K562 (cell line): Measurements from ENCODE around the gene FRMD4B.

Experiments
- DDX20 ChIP-seq: fragments of 450-650 bp; IDR thresholded peaks from 2 replicates; pipeline ENCODE4 v1.6.1; 2016; ENCODE audit warnings: missing genetic modification characterization, low read depth, mild to moderate bottlenecking, missing compliant biosample characterization, moderate library complexity
- GTF2E2 ChIP-seq: fragments of 200-800 bp; sonication (Bioruptor generic); IDR thresholded peaks from 2 replicates; pipeline ENCODE4 v1.6.1; 2016; ENCODE audit warnings: missing genetic modification characterization, missing compliant biosample characterization
- MEIS2 ChIP-seq: fragments of 450-650 bp; IDR thresholded peaks from 2 replicates; pipeline ENCODE4 v1.6.1; 2014; ENCODE audit warnings: mild to moderate bottlenecking; ENCODE audit not compliant: partially characterized antibody
- POLR2A ChIP-seq: fragments of 450-650 bp; conservative IDR thresholded peaks from 2 replicates; pipeline ENCODE4 v1.6.1; 2016
- RAD21 ChIP-seq, 2 experiments: fragments of 250-450 bp in 1 of 2; fragments of 450-650 bp in 1 of 2; sonication (Bioruptor Pico) in 1 of 2; formaldehyde crosslinking in 1 of 2; IDR thresholded peaks in 1 of 2; conservative IDR thresholded peaks in 1 of 2; 2 replicates each; pipeline versions ENCODE4 v1.4.0 to v1.8.0; 2020 to 2022; ENCODE audit warnings: mild to moderate bottlenecking in 2 of 2, moderate library complexity in 1 of 2
- RFX5 ChIP-seq: IDR thresholded peaks from 2 replicates; pipeline ENCODE4 v1.6.1; 2011; ENCODE audit warnings: low read depth, mild to moderate bottlenecking, improper control_type of control experiment, low read length
- ZNF124 ChIP-seq: sonication (generic); formaldehyde crosslinking; IDR thresholded peaks from 2 replicates; pipeline ENCODE4 v1.8.1; 2022; ENCODE audit warnings: missing genetic modification reagents
- TF ChIP-seq, protein P1 (sequence below), 3 experiments: IDR thresholded peaks in 2 of 3; conservative IDR thresholded peaks in 1 of 3; 2 replicates each; pipeline ENCODE4 v1.5.1; 2011 to 2012; ENCODE audit warnings: low read length in 3 of 3, mild to moderate bottlenecking in 3 of 3, control low read depth in 2 of 3, improper control_type of control experiment in 1 of 3, inconsistent platforms in 1 of 3, low read depth in 1 of 3, mixed read lengths in 1 of 3, moderate library complexity in 1 of 3; ENCODE audit not compliant: insufficient read depth in 2 of 3
- TF ChIP-seq, protein P2 (sequence below): sonication (generic); formaldehyde crosslinking; IDR thresholded peaks from 2 replicates; pipeline ENCODE4 v1.8.0; 2022; ENCODE audit warnings: mild to moderate bottlenecking, missing genetic modification reagents
- TF ChIP-seq, protein P3 (sequence below): fragments of 250-450 bp; sonication (Bioruptor Pico); IDR thresholded peaks from 2 replicates; pipeline ENCODE4 v1.5.0; 2021
- TF ChIP-seq, protein P4 (sequence below): sonication (generic); formaldehyde crosslinking; IDR thresholded peaks from 2 replicates; pipeline ENCODE4 v1.5.0; 2020; ENCODE audit warnings: missing genetic modification reagents
- TF ChIP-seq, protein P5 (sequence below), 2 experiments: fragments of 450-650 bp in 1 of 2; sonication (generic) in 1 of 2; formaldehyde crosslinking; conservative IDR thresholded peaks; 2 replicates each; pipeline versions ENCODE4 v1.4.0 to v1.8.1; 2020 to 2022; ENCODE audit warnings: mild to moderate bottlenecking in 1 of 2, missing genetic modification reagents in 1 of 2

DNA sequence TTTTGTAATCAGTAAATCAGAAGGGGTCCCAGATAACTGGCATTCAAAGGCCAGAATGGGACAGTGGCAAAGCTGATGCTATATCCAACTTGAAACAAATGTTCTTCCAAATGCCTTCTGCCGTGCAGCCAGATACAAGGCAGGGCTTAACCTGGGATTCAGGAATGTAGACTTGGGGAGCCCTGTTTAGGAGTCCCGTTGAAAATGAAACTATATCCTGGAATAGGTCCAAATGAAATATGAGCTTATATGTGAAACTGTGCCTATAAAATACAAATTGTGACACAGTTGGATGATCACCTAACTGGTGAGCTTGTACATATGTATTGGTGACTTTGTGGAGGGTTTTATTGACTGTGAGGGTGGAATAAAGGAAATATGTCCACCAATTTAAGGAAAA lies 28.7 kb downstream of the FRMD4B start:
- TF ChIP-seq POLR2A = no peak
- TF ChIP-seq, protein P1, sequence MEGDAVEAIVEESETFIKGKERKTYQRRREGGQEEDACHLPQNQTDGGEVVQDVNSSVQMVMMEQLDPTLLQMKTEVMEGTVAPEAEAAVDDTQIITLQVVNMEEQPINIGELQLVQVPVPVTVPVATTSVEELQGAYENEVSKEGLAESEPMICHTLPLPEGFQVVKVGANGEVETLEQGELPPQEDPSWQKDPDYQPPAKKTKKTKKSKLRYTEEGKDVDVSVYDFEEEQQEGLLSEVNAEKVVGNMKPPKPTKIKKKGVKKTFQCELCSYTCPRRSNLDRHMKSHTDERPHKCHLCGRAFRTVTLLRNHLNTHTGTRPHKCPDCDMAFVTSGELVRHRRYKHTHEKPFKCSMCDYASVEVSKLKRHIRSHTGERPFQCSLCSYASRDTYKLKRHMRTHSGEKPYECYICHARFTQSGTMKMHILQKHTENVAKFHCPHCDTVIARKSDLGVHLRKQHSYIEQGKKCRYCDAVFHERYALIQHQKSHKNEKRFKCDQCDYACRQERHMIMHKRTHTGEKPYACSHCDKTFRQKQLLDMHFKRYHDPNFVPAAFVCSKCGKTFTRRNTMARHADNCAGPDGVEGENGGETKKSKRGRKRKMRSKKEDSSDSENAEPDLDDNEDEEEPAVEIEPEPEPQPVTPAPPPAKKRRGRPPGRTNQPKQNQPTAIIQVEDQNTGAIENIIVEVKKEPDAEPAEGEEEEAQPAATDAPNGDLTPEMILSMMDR (IDR thresholded peaks at IDR 0.05 in 2 of 3, conservative IDR thresholded peaks at IDR 0.05 in 1 of 3; ENCODE audit: insufficient read depth in 2 of 3, low read depth in 1 of 3, low read length in 3 of 3) = no peak
- no peak for TF ChIP-seq RFX5
- TF ChIP-seq, protein P2, sequence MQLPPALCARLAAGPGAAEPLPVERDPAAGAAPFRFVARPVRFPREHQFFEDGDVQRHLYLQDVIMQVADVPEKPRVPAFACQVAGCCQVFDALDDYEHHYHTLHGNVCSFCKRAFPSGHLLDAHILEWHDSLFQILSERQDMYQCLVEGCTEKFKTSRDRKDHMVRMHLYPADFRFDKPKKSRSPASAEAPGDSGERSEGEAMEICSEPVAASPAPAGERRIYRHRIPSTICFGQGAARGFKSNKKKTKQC = no peak
- no peak for TF ChIP-seq GTF2E2 (tag)
- no peak for TF ChIP-seq RAD21 (CRISPR knock-in tag; conservative IDR thresholded peaks at IDR 0.05 in 1 of 2, IDR thresholded peaks at IDR 0.05 in 1 of 2)
- TF ChIP-seq, protein P3, sequence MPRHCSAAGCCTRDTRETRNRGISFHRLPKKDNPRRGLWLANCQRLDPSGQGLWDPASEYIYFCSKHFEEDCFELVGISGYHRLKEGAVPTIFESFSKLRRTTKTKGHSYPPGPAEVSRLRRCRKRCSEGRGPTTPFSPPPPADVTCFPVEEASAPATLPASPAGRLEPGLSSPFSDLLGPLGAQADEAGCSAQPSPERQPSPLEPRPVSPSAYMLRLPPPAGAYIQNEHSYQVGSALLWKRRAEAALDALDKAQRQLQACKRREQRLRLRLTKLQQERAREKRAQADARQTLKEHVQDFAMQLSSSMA = no peak
- no peak for TF ChIP-seq DDX20 (tag)
- TF ChIP-seq, protein P4, sequence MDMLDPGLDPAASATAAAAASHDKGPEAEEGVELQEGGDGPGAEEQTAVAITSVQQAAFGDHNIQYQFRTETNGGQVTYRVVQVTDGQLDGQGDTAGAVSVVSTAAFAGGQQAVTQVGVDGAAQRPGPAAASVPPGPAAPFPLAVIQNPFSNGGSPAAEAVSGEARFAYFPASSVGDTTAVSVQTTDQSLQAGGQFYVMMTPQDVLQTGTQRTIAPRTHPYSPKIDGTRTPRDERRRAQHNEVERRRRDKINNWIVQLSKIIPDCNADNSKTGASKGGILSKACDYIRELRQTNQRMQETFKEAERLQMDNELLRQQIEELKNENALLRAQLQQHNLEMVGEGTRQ = no peak
- TF ChIP-seq, protein P5, sequence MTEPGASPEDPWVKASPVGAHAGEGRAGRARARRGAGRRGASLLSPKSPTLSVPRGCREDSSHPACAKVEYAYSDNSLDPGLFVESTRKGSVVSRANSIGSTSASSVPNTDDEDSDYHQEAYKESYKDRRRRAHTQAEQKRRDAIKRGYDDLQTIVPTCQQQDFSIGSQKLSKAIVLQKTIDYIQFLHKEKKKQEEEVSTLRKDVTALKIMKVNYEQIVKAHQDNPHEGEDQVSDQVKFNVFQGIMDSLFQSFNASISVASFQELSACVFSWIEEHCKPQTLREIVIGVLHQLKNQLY (CRISPR knock-in tag; conservative IDR thresholded peaks at IDR 0.05) = no peak
- TF ChIP-seq MEIS2 = no peak
- TF ChIP-seq ZNF124 (CRISPR knock-in tag) = no peak
